Ecto neural progenitor cell (in vitro differentiated cells): Measurements from ENCODE around the gene RASL11A.
"Not testable (repeated sequence)": the region's sequence is repeated elsewhere in the genome, so short reads cannot be mapped to it uniquely, and the experiment has no call there.

Experiments
- DNase-seq: peaks from one replicate; pipeline ENCODE4 v3.0.0-alpha.2; 2018; ENCODE audit warnings: low spot score

Gene RASL11A, protein sequence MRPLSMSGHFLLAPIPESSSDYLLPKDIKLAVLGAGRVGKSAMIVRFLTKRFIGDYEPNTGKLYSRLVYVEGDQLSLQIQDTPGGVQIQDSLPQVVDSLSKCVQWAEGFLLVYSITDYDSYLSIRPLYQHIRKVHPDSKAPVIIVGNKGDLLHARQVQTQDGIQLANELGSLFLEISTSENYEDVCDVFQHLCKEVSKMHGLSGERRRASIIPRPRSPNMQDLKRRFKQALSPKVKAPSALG

DNA sequence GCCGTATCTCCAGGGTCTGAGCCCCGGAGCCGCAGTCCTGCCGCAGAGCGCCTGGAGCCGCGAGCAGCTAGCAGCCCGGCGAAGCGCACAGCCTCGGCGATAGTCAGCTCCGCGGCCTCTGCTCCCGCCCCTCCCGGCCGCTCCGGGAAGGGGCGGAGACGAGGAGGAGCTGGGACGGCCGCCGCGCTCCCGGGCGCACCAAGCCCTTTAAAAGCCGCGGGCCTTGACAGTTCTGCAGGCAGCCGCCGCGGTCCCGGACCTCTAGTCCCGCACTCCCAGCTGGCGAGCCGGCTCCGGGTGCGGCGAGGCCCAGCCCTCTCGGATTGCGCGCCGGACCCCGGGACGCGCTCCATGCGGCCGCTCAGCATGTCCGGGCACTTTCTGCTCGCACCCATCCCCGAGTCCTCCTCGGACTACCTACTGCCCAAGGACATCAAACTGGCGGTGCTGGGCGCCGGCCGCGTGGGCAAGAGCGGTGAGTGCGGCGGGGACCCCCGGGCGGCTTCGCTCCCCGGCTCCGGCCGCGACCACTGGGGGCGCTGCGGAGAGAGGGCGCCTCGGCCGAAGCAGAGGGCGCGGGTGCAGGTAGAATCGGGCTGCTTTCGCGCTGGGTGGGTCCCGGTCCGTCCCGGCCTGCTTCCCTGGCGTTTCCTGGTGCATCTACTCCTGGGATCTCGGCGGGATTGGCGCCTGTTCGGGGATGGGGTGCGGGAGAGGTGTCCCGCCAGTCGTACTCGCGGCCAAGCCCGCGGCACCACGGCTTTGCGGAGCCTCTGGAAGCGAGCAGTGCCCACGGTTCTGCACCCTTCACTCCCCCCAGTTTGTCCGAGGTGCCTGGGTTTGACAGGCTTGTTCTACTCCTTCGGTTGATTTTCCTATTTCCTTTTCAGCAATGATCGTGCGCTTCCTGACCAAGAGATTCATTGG, at the start of gene RASL11A:
TSS of gene RASL11A (plus strand) at position 237 of the 927 bp plus-strand sequence. CDS start at position 352, 115 bp downstream.
- DNase-seq, result peak; percentile 87

DNA sequence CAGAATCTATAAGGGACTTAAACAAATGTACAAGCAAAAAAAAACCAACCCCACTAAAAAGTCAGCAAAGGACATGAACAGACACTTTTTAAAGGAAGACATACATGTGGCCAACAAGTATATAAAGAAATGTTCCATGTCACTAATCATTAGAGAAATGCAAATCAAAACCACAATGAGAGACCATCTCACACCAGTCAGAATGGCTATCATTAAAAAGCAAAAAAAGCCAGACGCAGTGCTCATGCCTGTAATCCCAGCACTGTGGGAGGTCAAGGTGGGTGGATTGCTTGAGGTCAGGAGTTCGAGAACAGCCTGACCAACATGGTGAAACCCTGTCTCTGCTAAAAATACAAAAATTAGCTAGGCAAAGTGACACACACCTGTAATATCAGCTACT, 48.5 kb upstream of the RASL11A start:
- DNase-seq, result not testable (repeated sequence)

DNA sequence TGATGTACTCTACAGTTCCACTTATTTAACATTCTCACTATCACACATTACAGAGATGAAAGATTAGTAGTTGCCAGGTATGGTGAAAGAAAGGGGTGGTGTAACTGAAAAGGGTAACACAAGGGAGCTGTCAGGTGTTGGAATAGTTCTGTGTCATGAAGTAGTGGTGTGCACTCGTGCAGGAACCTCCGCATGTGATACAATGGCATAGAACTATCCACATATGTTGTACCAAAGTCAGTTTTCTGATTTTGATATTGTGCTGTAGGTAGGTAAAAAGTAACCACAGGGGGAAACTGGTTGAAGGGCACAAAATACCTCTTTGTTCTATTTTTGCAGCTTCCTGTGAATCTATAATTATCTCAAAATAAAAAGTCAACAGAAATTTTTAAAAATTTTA, 43.6 kb upstream of the RASL11A start:
- no peak for DNase-seq

DNA sequence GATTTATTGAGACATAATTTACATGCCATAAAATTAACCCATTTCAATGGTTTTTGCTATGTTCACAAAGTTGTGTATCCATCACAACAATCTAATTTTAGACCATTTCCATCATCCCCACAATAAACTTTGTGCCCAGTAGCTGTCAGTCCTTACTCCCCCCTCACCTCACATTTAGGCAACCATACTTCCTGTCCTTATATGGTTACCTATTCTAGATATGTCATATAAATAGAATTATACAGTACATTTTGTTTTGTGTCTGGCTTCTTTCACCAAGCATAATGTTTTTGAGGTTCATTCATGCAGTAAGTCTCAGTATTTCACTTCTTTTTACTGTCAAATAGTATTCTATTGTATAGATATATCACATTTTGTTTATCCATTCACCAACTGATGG, 42.5 kb upstream of the RASL11A start:
- no peak for DNase-seq

DNA sequence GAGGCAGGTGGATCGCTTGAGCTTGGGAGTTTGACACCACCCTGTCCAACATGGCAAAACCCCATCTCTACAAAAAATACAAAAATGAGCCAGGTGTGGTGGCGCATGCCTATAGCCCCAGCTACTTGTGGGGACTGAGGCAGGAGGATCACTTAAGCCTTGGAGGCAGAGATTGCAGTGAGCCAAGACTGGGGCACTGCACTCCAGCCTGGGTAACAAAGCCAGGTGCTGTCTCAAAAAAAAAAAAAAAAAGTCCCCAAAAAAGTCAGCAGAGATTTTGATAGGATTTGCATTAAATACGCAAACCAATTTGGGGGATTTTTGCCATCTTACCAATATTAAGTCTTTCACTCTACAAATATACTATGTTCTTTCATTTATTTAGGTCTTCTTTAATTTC, 41.0 kb upstream of the RASL11A start:
- DNase-seq, result no peak

DNA sequence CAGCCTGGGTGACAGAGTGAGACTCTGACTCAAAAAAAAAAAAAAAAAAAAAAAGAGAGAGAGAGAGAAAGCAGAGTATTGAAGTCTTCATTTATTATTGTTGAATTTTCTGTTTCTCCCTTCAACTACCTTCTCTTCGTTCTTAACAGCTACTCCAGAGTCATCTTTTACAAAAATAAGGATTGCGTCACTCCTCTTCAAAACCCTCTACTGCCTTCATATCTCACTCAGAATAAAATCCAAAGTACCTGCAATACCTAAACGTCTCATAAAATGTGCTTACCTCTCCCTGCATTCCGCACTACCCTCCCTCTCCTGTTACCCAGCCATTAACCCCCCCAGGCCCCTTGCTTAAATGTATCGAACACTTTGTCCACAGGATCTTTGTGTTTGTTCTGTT, 36.7 kb upstream of the RASL11A start:
- no peak for DNase-seq

DNA sequence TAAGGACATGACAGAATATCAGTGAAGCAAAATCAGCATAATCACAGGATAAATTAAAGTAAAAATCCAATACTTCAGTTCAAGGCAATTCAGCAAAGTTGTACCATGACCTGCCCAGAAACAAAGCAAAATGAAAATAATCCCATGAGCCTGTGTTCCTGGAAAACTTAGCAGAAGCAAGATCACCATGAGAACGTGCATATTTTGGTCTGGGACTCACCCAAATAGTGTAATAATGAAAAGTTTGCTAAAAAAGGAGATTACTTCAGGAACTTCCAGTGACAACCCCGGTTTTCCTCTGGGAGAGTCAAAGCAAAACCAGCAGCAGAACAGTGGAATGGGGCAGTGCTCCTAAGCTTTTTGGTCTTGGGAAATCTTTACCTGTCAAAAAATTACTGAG, 34.2 kb upstream of the RASL11A start:
- no peak for DNase-seq

DNA sequence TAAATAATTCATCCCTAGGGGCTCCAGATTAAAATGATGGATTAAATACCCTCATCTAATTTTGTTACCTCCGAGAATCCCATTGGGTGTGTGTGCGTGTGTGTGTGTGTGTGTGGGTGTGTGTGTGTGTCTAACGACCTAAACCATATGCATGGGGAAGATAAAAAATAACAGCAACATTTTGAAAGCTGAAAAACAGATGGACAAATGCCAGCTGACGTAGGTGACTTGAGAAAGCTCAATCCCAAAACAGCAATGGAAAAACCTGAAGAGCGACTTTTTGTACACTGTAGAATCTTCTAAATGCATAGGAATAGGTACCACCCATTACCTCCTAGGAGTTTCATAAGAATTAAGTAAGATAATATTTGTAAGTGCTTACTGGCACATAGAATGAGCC, 27.9 kb upstream of the RASL11A start:
- DNase-seq, result no peak

DNA sequence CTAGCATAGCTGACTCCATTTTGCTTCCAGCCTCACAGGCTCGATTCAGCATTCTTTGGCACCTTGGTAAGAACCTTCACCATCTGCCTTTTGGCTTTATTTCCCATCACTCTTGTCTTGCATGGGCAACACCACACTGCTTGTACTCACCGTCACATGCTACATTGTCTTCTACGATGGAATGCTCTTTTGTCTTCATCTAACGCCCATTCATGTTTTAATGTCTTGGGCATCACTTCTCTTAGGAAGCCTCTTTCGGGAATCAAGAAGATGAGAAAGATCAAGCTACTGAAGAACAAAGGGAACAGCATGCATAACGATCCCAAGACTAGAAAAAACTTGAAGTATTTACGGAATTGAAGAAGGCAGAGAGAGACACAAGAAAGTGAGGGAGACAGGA, 25.0 kb upstream of the RASL11A start:
- DNase-seq, result no peak

DNA sequence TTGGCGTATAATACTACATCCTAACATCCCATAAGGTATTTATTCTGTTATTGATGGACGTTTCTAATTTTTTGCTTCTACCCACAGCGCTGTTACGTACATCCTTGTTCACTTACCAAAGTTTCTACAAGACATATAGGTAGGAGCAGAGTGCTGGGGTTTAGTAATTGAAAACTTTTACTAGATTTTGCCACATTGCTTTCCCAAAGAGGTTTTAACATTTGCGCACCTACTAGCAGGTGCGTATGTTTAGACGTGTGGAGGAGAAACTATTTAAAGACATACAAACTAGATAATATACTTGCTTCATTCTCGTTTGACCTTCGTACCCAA, 19.8 kb upstream of the RASL11A start:
- DNase-seq, result no peak

DNA sequence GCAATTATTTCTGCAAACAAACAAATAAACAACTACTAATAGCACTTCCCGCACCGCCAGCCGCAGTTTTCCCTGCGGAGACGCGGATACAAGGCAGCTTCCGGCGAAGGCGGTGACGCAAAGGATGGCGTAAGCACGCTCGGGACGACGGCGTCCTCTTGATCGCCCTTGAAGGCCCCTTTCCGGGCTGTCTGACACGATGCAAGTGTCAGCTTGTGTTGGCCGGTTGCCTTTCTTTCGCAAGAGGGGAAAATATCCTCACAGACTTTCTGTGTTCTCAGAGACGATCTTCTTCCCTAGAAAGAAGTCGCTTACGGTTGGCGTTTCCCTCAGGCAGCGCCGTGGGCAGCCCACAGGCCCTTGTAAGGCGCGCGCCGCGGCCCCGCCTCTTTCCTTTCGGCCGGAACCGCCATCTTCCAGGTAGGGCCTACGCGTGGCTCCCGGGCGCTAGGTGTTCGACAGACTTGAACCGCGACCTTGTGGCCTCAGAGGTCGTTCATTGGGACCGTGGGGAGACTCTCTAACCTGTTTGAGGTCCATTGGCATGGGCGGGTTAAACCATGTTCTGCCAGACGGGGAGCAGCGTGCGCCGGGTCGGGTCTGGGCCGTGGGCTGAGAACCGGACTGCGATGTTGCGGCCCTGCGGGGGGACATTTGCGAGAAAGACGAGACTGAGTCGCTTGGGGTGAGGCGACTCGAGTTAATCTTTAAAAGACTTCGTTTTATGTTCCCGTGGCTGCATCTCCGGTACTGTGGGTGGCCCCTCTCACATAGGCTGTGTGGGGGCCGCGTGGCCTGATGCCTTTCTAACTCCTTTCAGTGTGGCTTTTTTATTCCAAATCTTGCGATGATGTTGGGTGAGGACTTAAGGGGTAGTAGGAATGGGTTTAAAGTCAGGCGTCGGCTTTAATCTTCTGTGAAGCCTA, 19.2 kb upstream of the RASL11A start, which contains the start of gene RPL21:
TSS of gene RPL21 (plus strand) at position 393 of the 926 bp plus-strand sequence. CDS start 2,219 bp downstream, outside the sequence.
- DNase-seq, result peak; percentile 91

DNA sequence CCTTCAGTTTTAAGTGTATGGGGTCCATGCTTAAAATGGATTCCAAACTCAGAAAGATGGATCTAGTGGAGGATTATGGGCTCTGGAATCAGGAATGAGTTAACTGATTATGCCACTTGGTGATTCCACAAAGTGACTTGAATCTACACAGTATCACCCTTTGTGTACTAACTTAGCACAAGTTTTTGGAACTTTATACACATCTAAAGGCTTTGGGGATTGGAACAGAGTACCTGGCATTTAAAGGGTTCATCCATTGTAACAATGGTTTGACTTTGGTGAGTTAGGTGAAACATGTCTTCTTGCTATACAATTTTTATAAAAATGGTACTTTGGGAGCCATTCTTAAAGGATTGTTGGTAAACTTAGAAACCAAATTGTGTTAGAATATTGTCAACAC, 18.2 kb upstream of the RASL11A start:
- DNase-seq, result no peak

DNA sequence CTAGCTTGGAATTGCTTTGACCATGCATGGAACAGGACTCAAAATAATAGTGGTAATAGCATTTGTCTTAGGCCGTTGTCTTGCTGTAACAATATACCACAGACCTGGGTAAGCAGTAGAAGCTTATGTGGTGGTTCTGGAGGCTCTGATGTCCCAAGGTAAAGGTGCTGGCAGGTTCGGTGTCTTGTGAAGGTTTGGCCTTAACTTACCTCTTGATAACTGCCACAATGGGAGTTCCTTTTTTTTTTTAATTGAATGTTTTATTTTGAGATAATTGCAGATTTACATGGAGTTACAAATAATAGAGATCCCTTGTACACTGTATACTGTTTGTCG, 13.4 kb upstream of the RASL11A start:
- DNase-seq, result no peak

DNA sequence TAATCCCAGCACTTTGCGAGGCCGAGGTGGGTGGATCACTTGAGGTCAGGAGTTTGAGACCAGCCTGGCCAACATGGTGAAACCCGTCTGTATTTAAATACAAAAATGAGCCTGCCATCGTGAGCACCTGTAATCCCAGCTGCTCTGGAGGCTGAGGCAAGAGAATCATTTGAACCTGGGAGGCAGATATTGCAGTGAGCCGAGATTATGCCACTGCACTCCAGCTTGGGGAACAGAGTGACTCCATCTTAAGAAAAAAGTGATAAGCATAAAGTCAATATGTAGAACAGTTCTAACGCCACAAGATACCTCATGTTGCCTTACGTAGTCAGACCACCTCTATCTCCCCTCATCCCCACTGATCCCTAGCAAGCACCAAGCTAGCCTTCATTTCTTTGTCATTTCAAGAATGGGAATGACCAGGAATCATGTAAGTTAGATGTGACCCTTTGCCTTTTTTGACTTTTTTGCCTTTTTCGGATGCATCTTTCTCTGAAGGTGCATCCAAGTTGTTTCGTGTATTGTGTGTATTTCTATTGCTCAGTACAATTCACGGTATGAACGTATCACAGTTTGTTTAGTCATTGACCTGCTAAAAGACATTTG, 12.9 kb upstream of the RASL11A start:
- no peak for DNase-seq

DNA sequence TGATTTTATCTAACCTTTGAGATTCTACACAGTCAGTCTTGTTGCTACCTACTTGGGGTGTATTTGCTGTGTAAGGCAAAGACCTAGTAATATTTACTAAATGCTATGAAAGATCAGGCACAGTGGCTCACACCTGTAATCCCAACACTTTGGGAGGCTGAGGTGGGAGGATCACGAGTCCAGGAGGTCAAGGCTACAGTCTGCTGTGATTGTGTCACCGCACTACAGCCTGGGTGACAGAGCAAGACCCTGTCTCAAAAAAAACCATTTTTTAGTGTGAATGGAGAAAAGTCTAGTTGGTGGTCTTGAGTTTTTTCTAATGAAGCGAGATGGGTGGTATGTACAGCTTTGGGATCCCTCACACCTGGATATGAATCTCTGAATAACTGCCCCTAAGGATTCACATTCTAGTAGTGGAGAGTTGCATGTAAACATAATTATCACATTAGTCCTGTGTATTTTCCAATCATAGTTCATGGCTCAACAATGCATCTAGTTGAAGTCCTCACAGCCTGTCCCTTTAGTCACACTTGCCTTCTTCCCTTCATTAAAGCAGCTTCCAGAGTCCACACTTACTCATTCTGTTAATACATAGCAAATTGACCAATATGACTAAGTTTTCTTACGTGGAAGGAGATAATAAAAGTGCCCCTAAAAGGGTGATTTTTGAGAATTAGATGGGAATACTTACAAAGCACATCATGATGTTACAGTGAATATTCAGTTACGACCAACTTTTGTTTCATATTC, 11.8 kb upstream of the RASL11A start:
- no peak for DNase-seq

DNA sequence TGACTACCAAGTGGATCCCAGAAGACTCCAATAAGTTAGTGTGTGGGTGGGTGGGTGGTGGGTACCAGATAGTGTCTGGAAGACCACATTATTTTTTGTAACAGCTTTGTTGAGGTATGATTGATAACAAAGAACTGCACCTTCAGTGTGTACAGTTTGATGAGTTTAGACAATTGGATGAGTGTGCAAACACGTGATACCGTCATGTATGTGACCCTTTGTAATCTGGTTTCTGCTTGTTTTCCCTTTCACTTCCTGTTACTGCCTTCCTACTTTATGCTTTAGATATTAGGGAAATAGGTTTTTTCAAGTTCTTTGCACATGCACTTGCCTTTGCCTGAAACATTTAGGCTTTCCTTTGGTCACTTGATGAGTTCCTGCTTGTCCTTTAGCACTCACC, 10.8 kb upstream of the RASL11A start:
- no peak for DNase-seq

DNA sequence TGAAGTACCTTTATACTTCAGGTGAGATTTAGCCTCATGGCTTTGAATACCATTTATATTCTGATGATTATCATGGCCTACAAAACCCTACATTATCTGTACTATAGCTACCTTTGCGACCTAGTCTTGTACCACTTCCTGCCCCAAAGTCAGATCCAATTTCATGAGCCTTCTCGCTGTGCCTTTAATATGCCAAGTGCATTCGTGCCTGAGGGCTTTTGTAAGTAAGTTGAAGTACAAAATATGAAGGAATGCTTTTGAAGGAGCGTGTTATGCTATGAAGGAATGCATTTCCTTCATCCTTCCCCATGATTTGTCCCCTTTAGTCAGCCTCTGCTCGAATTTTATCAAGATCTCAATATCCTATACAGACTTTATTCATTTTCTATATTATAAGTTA, 9.2 kb upstream of the RASL11A start:
- no peak for DNase-seq

DNA sequence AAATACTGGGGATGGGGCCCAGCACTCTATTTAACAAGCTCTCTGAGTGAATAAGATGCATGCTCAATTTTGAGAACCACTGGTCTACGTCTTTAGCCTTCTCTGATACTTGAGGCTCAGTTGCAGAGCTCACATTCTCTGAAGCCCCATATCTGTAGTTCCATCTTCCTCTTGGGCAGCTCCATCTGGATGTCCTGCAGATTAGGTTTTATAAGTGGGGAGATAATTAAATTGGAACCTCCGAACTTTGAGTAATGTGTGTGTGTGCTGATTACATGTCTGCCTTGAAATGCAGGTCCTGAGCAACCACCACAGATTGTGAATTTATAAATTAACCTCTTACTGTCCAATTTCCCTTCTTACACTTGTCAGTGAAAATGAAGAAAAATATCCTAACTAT, 7.2 kb upstream of the RASL11A start:
- DNase-seq, result no peak

DNA sequence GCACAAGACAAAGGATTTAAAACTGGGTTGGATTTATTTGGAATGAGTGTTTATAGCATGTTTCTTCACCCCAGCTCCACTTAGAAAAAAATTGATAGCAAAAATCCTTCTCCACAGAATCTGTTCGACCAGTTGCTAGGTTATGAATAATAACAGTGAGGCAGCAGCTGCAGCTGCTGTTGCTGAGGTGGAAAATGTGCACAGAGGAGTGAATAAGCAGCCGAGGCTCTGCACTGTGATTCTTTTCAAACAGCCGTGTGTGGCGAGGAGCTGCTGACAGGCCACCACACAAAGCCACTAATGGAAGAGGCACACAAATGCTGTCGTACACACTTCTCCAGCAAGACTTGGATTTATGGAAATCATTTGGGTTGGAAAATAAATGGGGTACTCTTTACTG, 6.4 kb upstream of the RASL11A start:
- no peak for DNase-seq

DNA sequence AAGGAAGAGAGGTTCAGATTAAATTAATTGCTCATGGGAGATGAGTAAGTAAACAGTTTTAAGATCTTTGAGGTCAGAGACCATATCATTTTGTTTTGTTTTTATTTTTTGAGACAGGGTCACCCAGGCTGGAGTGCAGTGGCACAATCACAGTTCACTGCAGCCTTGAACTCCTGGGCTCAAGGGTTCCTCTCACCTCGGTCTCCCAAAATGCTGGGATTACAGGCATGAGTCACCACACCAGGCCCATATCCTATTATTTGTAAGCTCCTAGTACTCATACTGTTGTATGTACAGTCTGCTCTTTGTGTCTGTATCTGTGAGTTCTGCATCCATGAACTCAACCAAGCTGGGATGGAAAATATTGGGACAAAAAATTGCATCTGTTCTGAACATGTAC, 6.0 kb upstream of the RASL11A start:
- DNase-seq, result no peak

DNA sequence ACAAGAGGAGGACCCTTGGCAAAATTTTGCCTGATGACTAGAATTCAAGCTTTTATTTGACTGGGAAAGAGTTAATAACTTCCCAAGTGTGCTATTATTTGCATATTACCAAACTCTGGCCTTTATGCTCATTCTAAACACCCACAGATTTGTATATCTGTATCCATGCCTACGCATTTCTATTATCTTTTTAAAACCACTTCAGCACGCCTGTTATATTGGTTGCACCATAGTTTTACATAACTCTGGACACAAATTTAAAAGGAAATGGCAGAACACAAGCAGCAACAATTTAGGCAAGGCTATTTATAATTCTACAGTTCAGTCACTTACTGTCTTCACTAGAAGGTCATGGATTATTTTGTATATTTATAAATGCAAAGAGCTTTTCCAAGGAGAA, 3.7 kb upstream of the RASL11A start:
- DNase-seq, result no peak
